Glutamatergic neuron (in vitro differentiated cells): Measurements from ENCODE around the gene ASIC2. TPM values are rescaled to one million over a fixed set of nuclear protein-coding genes. Genes with fewer than 3 reads are reported as not detected.

Source experiments
- DNase-seq: peaks from one replicate; pipeline ENCODE4 v3.0.0; 2022
- H3K27ac Mint-ChIP-seq: one replicate; pipeline ENCODE4 v1.8.0; 2020; ENCODE audit warnings: mild to moderate bottlenecking, mixed read lengths, inconsistent platforms; ENCODE audit not compliant: unreplicated experiment
- H3K27me3 Mint-ChIP-seq: one replicate; pipeline ENCODE4 v1.8.0; 2020; ENCODE audit warnings: mild to moderate bottlenecking, moderate library complexity, mixed read lengths, inconsistent platforms; ENCODE audit not compliant: unreplicated experiment
- H3K36me3 Mint-ChIP-seq: one replicate; pipeline ENCODE4 v1.8.0; 2020; ENCODE audit warnings: mild to moderate bottlenecking, mixed read lengths, inconsistent platforms; ENCODE audit not compliant: unreplicated experiment
- H3K4me1 Mint-ChIP-seq: one replicate; pipeline ENCODE4 v1.8.0; 2020; ENCODE audit warnings: mild to moderate bottlenecking, low read depth, mixed read lengths, inconsistent platforms; ENCODE audit not compliant: unreplicated experiment
- H3K4me3 Mint-ChIP-seq: one replicate; pipeline ENCODE4 v1.8.0; 2020; ENCODE audit warnings: mild to moderate bottlenecking, mixed read lengths, inconsistent platforms; ENCODE audit not compliant: unreplicated experiment
- H3K9me3 Mint-ChIP-seq: one replicate; pipeline ENCODE4 v1.8.0; 2020; ENCODE audit warnings: mild to moderate bottlenecking, moderate library complexity, mixed read lengths, inconsistent platforms; ENCODE audit not compliant: unreplicated experiment
- total RNA-seq: library from RNA; stranded (reverse); fragmentation: NEBNext Ultra II Directional; extraction: Animal tissue kit (Norgen Biotek cat#: 25700); gene quantifications from one replicate; pipeline ENCODE4 v1.2.1, GENCODE V29; 2021; ENCODE audit not compliant: unreplicated experiment
- TF ChIP-seq, protein P1 (sequence below): fragments of 200-600 bp; sonication (generic); IDR thresholded peaks from one replicate; pipeline ENCODE4 v1.5.0; 2021; ENCODE audit not compliant: partially characterized antibody, unreplicated experiment

ASIC2 gene
- total RNA-seq, 1 donor from 2014 or later = 0.74 TPM

DNA sequence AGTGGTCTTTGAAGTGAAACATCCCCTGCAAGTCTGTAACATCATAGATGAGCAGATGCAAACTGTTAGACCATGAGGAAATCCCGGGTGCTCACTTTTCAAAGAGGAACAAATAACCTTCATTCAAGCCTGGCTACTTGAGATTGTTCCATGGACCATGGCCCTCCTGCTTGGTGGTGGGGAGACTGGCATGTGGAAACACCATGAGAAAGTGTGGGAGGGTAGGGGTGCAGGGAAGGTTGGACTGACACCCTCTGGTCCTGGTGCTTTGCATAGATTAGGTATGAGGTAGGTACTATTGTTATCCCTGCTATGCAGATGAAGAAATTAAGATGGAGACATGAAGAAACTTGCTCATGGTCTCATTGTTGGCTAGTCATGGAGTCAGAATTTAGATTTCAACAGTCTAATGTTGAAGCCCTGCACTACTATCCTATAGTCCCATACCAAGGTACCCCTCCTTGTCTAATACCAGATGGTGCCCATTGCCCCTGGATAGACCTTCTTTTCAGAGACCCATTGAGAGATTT, 242.4 kb downstream of the ASIC2 start:
- H3K4me3 Mint-ChIP-seq = no peak overlapping the region
- peaks cover 5% of the 10 kb centered on the region for H3K27me3 Mint-ChIP-seq
- H3K4me1 Mint-ChIP-seq = no peaks in the 10 kb centered on the region
- no peak overlapping the region for H3K27ac Mint-ChIP-seq
- TF ChIP-seq, protein P1, sequence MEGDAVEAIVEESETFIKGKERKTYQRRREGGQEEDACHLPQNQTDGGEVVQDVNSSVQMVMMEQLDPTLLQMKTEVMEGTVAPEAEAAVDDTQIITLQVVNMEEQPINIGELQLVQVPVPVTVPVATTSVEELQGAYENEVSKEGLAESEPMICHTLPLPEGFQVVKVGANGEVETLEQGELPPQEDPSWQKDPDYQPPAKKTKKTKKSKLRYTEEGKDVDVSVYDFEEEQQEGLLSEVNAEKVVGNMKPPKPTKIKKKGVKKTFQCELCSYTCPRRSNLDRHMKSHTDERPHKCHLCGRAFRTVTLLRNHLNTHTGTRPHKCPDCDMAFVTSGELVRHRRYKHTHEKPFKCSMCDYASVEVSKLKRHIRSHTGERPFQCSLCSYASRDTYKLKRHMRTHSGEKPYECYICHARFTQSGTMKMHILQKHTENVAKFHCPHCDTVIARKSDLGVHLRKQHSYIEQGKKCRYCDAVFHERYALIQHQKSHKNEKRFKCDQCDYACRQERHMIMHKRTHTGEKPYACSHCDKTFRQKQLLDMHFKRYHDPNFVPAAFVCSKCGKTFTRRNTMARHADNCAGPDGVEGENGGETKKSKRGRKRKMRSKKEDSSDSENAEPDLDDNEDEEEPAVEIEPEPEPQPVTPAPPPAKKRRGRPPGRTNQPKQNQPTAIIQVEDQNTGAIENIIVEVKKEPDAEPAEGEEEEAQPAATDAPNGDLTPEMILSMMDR = no peak
- no peak for DNase-seq
- peaks cover 1% of the 10 kb centered on the region for H3K9me3 Mint-ChIP-seq
- H3K36me3 Mint-ChIP-seq = no peaks in the 10 kb centered on the region

DNA sequence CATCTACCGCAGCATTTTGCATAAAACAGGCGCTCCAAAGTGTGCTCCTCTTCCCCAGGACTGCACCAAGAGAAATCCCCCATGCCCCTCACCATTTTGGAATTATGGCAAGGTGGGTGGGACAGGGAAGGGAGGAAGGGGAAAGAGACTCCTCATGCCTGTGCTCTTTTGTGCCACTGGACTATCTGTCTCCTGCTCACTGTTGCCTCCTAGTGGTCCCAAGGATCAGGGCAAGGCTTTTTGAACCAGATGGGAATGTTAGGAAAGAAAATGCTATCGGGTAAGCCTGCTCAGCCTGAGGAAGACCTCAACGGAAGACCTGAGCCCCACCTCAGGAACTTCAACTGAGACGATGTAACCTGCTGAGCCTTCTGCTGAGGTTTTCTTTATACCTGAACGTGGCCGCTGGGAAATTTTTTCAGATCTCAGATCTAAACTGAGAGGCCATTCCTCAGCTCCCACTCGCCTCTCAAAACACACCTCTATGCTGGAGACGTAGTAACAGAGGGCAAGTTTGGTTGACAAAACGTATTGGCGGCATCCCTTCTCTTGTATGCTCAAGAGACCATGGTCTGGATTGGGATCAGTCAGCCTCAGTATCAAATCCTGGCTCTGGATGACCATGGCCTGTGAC, 243.2 kb downstream of the ASIC2 start:
- Mint-ChIP-seq H3K4me3 (no peak overlapping the region), H3K36me3 (no peaks in the 10 kb centered on the region), H3K27ac (no peak overlapping the region), H3K27me3 (peaks cover 3% of the 10 kb centered on the region), H3K4me1 (no peaks in the 10 kb centered on the region), H3K9me3 (peaks cover 1% of the 10 kb centered on the region)
- TF ChIP-seq, protein P1 = peak; percentile 91
- DNase-seq = peak; percentile 68

DNA sequence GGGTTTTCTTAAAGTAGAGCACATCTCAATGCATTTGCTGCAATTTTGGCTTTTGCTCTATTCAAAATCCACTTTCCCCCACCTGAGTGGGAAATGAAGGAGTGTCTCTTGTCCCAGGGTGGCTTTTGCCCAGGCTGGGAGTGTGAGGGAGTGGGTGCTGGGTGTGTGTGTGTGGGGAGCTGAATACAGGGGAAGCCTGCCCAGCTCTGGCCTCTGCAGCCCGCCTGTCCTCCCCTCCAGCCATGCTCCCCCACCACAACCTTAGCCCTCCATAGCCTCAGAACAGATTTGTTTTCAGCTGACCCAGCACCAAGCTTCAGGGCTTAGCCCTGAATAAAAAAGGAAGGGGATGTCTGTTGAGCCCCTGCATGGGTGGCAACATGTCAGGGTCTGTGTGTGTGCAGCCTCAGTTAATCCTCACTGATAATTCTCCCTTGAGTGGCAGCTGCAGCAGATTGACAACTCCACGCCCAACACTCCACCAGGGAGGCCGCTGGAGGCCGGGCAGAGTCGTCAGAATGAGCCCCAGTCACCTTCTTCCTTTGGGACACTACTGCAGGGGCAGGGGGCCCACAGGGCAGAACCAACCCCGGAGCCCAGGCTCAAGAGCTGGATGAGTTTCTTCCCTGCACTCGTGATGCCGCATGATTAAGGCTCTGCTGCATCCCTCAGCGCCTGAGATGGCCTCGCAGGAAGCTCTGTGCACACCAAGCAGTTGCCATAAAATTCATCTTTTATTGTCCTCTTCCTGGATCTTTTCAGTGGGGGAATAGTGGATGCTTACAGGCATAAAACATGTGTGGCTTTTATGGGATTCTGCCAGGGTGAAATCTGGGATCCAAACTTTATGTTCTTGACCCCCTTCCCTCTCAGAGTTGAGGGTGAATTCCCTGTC, 246.5 kb downstream of the ASIC2 start:
- H3K27ac Mint-ChIP-seq = no peak overlapping the region
- H3K36me3 Mint-ChIP-seq = no peaks in the 10 kb centered on the region
- DNase-seq = no peak
- H3K9me3 Mint-ChIP-seq = peaks cover 1% of the 10 kb centered on the region
- TF ChIP-seq, protein P1 = no peak
- no peaks in the 10 kb centered on the region for H3K27me3 Mint-ChIP-seq
- H3K4me1 Mint-ChIP-seq = no peaks in the 10 kb centered on the region
- no peak overlapping the region for H3K4me3 Mint-ChIP-seq

DNA sequence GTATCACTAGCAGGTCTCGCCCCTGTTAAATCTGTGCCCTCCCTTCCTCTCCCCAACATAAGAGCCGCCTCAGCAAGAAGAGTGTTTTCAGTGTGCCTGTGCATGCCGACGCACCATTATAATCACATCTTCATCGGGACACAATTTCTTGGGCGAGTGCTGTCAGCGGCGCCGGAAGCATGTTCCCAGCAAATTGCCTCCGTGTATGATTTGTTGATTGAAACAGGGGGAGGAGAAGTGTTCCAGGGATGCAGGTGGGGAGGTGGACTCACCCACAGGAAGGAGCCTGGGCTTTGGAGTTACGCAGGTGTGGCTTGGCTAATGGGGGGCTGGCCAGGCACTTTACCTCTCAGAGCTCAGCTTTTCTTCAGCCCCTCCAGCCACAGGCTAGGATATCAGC, 247.9 kb downstream of the ASIC2 start:
- Mint-ChIP-seq H3K27me3 (no peaks in the 10 kb centered on the region), H3K4me3 (no peak overlapping the region)

More for the DNA sequence above, 247.9 kb downstream of the ASIC2 start:
- Mint-ChIP-seq H3K27ac (no peak overlapping the region), H3K9me3 (peaks cover 1% of the 10 kb centered on the region), H3K4me1 (no peaks in the 10 kb centered on the region), H3K36me3 (no peaks in the 10 kb centered on the region)
- DNase-seq = no peak
- TF ChIP-seq, protein P1 = no peak
